Keratinocyte (primary cell): ENCODE measurements around the gene DHODH. TPM values are rescaled to one million over a fixed set of nuclear protein-coding genes. Genes with fewer than 3 reads are reported as not detected.

Experiments
- DNase-seq: peaks from one replicate; pipeline ENCODE4 v3.0.0-alpha.2; 2011; ENCODE audit warnings: low read depth, missing footprints, low spot score
- FAIRE-seq: peaks from 2 replicates; lab custom pipeline; 2011; peaks lifted over from hg19 to GRCh38; lab: Jason Lieb, UNC
- H2AFZ ChIP-seq: 2 replicates; pipeline ENCODE4 v1.6.0; 2012; ENCODE audit warnings: low read length, control low read depth, inconsistent platforms; ENCODE audit not compliant: control insufficient read depth
- H3K27ac ChIP-seq: 2 replicates; pipeline ENCODE4 v1.5.1; 2011; ENCODE audit warnings: low read length; ENCODE audit not compliant: control insufficient read depth, insufficient read depth
- H3K27me3 ChIP-seq: 3 replicates; pipeline ENCODE4 v1.6.0; 2011; ENCODE audit warnings: low read length; ENCODE audit not compliant: control insufficient read depth, insufficient read depth; ENCODE audit errors: extremely low read depth
- H3K36me3 ChIP-seq, 2 experiments: 2 replicates in 1 of 2; 3 replicates in 1 of 2; pipeline ENCODE4 v1.5.1; 2011; ENCODE audit warnings: low read length in 2 of 2, mild to moderate bottlenecking in 1 of 2; ENCODE audit not compliant: control insufficient read depth in 2 of 2, insufficient read depth in 2 of 2; ENCODE audit errors: extremely low read depth in 1 of 2
- H3K4me1 ChIP-seq: 3 replicates; pipeline ENCODE4 v1.5.1; 2011; ENCODE audit warnings: low read length; ENCODE audit not compliant: control insufficient read depth, insufficient read depth; ENCODE audit errors: extremely low read depth
- H3K4me2 ChIP-seq: 3 replicates; pipeline ENCODE4 v1.6.0; 2011; ENCODE audit warnings: low read depth, low read length; ENCODE audit not compliant: control insufficient read depth, insufficient read depth; ENCODE audit errors: extremely low read depth
- H3K4me3 ChIP-seq, 3 experiments: fragments of 200-600 bp in 1 of 3; sonication (generic) in 1 of 3; 2 replicates in 2 of 3; 3 replicates in 1 of 3; pipeline ENCODE4 v1.5.1; 2011 to 2016; ENCODE audit warnings: low read length in 3 of 3, mild to moderate bottlenecking in 3 of 3, control low read depth in 2 of 3, inconsistent platforms in 1 of 3, low read depth in 1 of 3, mixed read lengths in 1 of 3, mixed run types in 1 of 3, moderate library complexity in 1 of 3; ENCODE audit not compliant: control insufficient read depth in 2 of 3, insufficient read depth in 2 of 3; ENCODE audit errors: extremely low read depth in 1 of 3
- H3K79me2 ChIP-seq: 2 replicates; pipeline ENCODE4 v1.6.0; 2012; ENCODE audit warnings: low read length; ENCODE audit not compliant: control insufficient read depth, insufficient read depth
- H3K9ac ChIP-seq: 3 replicates; pipeline ENCODE4 v1.6.0; 2011; ENCODE audit warnings: low read length; ENCODE audit not compliant: control insufficient read depth, insufficient read depth; ENCODE audit errors: extremely low read depth
- H3K9me1 ChIP-seq: 3 replicates; pipeline ENCODE4 v1.6.0; 2011; ENCODE audit warnings: low read length; ENCODE audit not compliant: control insufficient read depth, insufficient read depth; ENCODE audit errors: extremely low read depth
- H3K9me3 ChIP-seq: 2 replicates; pipeline ENCODE4 v1.5.1; 2012; ENCODE audit warnings: low read depth, low read length; ENCODE audit not compliant: control insufficient read depth
- H4K20me1 ChIP-seq: 3 replicates; pipeline ENCODE4 v1.6.0; 2011; ENCODE audit warnings: low read length; ENCODE audit not compliant: control insufficient read depth, insufficient read depth; ENCODE audit errors: extremely low read depth
- CTCF ChIP-seq, 3 experiments: IDR thresholded peaks in 1 of 3; conservative IDR thresholded peaks in 1 of 3; optimal IDR thresholded peaks in 1 of 3; 2 replicates in 2 of 3; 3 replicates in 1 of 3; pipeline versions ENCODE3 to v1.5.1; 2011; ENCODE audit warnings: low read length in 3 of 3, mild to moderate bottlenecking in 3 of 3, moderate library complexity in 2 of 3, control low read depth in 1 of 3, inconsistent platforms in 1 of 3; ENCODE audit not compliant: insufficient read depth in 2 of 3; ENCODE audit errors: extremely low read depth in 1 of 3
- EZH2 ChIP-seq: IDR thresholded peaks from one replicate; pipeline ENCODE4 v1.6.1; 2012; ENCODE audit warnings: inconsistent platforms, mild to moderate bottlenecking, low read length, moderate library complexity
- dilution Hi-C: fragments of 300-500 bp; cut with MboI; formaldehyde crosslinking; loops from one replicate; pipeline ENCODE4 v1.7.0; 2020; ENCODE audit warnings: low sequenced_read_pairs; ENCODE audit not compliant: extremely low pct_ligation_motif_present
- polyA plus RNA-seq, 5 experiments: library from polyadenylated mRNA; depleted of rRNA in 3 of 5; stranded (reverse) in 3 of 5; stranded (forward) in 1 of 5; unstranded in 1 of 5; fragments of >200 nt; gene quantifications; 1 replicate in 1 of 5; 2 replicates in 3 of 5; 3 replicates in 1 of 5; pipeline versions ENCODE4 v1.2.1 to v1.2.3, GENCODE V29; 2011 to 2012; ENCODE audit warnings: missing spikeins in 2 of 5, low read depth in 1 of 5, low replicate concordance in 1 of 5

Gene DHODH
- polyA plus RNA-seq, 1 donor (not counting 4 experiments of a cell fraction or from before 2014, with no cell fraction given), result 5.4 TPM

DNA sequence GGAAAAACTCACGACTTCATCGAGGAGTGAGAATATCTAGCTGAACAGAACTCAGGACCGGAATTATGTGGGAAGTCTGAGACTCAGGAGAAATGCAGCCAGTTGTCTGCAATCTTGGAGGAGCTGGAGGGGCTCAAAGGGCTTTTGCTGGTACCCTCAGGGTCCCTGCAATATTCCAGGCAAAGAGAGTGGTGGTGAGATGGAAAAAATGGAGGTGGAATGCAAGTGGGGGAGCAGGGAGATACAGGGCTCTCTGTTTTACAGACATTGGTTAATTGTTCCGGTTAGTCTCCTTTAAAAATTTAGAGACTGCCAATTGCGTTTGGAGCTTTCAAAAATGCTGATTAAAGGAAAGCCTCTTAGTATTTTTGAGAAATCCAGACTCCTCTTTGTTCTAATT is 27.6 kb downstream of the DHODH start:
- DNase-seq, result no peak
- H3K79me2 ChIP-seq, result no peaks in the 10 kb centered on the region
- no peak overlapping the region for H3K4me3 ChIP-seq
- H3K9me3 ChIP-seq, result no peaks in the 10 kb centered on the region
- H3K4me2 ChIP-seq, result no peak overlapping the region
- H3K4me1 ChIP-seq, result no peaks in the 10 kb centered on the region
- no peak overlapping the region for H3K27ac ChIP-seq
- dilution Hi-C loops, result no loop called here
- no peak overlapping the region for H2AFZ ChIP-seq
- TF ChIP-seq CTCF (optimal IDR thresholded peaks at IDR 0.05 in 1 of 3, IDR thresholded peaks at IDR 0.05 in 1 of 3, conservative IDR thresholded peaks at IDR 0.05 in 1 of 3; ENCODE audit: extremely low read depth in 1 of 3, insufficient read depth in 2 of 3, low read length in 3 of 3) (no peak), EZH2 (no peak)
- H3K27me3 ChIP-seq, result no peaks in the 10 kb centered on the region
- H3K9me1 ChIP-seq, result no peaks in the 10 kb centered on the region
- no peaks in the 10 kb centered on the region for H3K36me3 ChIP-seq
- H4K20me1 ChIP-seq, result no peaks in the 10 kb centered on the region
- no peak overlapping the region for H3K9ac ChIP-seq
- FAIRE-seq, result no peak

GRCh38 chr16:72042157-72042660 is 33.7 kb downstream of the DHODH start:
- FAIRE-seq (no peak), DNase-seq (no peak)
- no peaks in the 10 kb centered on the region for H3K4me1 ChIP-seq
- H4K20me1 ChIP-seq, result no peaks in the 10 kb centered on the region
- no peak overlapping the region for H2AFZ ChIP-seq
- H3K4me2 ChIP-seq, result no peak overlapping the region
- H3K27ac ChIP-seq, result no peak overlapping the region
- H3K9ac ChIP-seq, result no peak overlapping the region
- no peaks in the 10 kb centered on the region for H3K27me3 ChIP-seq
- TF ChIP-seq CTCF (optimal IDR thresholded peaks at IDR 0.05 in 1 of 3, IDR thresholded peaks at IDR 0.05 in 1 of 3, conservative IDR thresholded peaks at IDR 0.05 in 1 of 3; ENCODE audit: extremely low read depth in 1 of 3, insufficient read depth in 2 of 3, low read length in 3 of 3) (no peak), EZH2 (no peak)
- H3K4me3 ChIP-seq, result no peak overlapping the region
- no peaks in the 10 kb centered on the region for H3K9me1 ChIP-seq
- dilution Hi-C loops, result no loop called here
- H3K79me2 ChIP-seq, result no peaks in the 10 kb centered on the region
- H3K9me3 ChIP-seq, result no peaks in the 10 kb centered on the region
- no peaks in the 10 kb centered on the region for H3K36me3 ChIP-seq
